GM21526 (cell line): ENCODE data around the gene MRPS10.
"Not testable (repeated sequence)": the region's sequence is repeated elsewhere in the genome, so short reads cannot be mapped to it uniquely, and the experiment has no call there.

Source experiments
- ATAC-seq: cut with Tn5 transposase; IDR thresholded peaks from one replicate; pipeline ENCODE4 v1.9.1; 2021; ENCODE audit warnings: moderate library complexity; ENCODE audit not compliant: unreplicated experiment, low FRiP score

The MRPS10 gene

GRCh38 chr6:42216495-42216894 lies 1.2 kb downstream of the MRPS10 start:
- not testable (repeated sequence) for ATAC-seq

- ATAC-seq, result no peak
Measured at GRCh38 chr6:42212442-42212841, 5.2 kb downstream of the MRPS10 start.

GRCh38 chr6:42211726-42212125 lies 5.9 kb downstream of the MRPS10 start:
- ATAC-seq, result no peak

GRCh38 chr6:42210551-42210950 lies 7.1 kb downstream of the MRPS10 start:
- no peak for ATAC-seq

- not testable (repeated sequence) for ATAC-seq
Measured at GRCh38 chr6:42207559-42207958, 10.1 kb downstream of the MRPS10 start.

- ATAC-seq, result no peak
Measured at GRCh38 chr6:42204768-42205282, 12.8 kb downstream of the MRPS10 start.

- no peak for ATAC-seq
Measured at GRCh38 chr6:42203183-42203582, 14.5 kb downstream of the MRPS10 start.

GRCh38 chr6:42202131-42202915 lies 15.3 kb downstream of the MRPS10 start:
- not testable (repeated sequence) for ATAC-seq

GRCh38 chr6:42201382-42201781 lies 16.3 kb downstream of the MRPS10 start:
- no peak for ATAC-seq

GRCh38 chr6:42200035-42200434 lies 17.6 kb downstream of the MRPS10 start:
- no peak for ATAC-seq

GRCh38 chr6:42199106-42199981 lies 18.3 kb downstream of the MRPS10 start:
- no peak for ATAC-seq

- no peak for ATAC-seq
Measured at GRCh38 chr6:42197555-42198362, 19.9 kb downstream of the MRPS10 start.

- no peak for ATAC-seq
Measured at GRCh38 chr6:42195415-42195814, 22.2 kb downstream of the MRPS10 start.

- no peak for ATAC-seq
Measured at GRCh38 chr6:42194056-42194455, 23.6 kb downstream of the MRPS10 start.

- no peak for ATAC-seq
Measured at GRCh38 chr6:42193491-42193894, 24.2 kb downstream of the MRPS10 start.

GRCh38 chr6:42192385-42192784 lies 25.3 kb downstream of the MRPS10 start:
- ATAC-seq, result not testable (repeated sequence)

- ATAC-seq, result no peak
Measured at GRCh38 chr6:42190554-42191183, 27.0 kb downstream of the MRPS10 start.

- ATAC-seq, result no peak
Measured at GRCh38 chr6:42188406-42188805, 29.3 kb downstream of the MRPS10 start.

- no peak for ATAC-seq
Measured at GRCh38 chr6:42185597-42185996, 32.1 kb downstream of the MRPS10 start.

GRCh38 chr6:42184475-42184874 lies 33.2 kb downstream of the MRPS10 start:
- ATAC-seq, result no peak
